OCI-M1 (cell line): Measurements from ENCODE around the gene KCNF1.

ENCODE experiments used
- DNase-seq: peaks from one replicate; lab custom pipeline; 2025; lab: John Stamatoyannopoulos, UW

KCNF1 gene

DNA sequence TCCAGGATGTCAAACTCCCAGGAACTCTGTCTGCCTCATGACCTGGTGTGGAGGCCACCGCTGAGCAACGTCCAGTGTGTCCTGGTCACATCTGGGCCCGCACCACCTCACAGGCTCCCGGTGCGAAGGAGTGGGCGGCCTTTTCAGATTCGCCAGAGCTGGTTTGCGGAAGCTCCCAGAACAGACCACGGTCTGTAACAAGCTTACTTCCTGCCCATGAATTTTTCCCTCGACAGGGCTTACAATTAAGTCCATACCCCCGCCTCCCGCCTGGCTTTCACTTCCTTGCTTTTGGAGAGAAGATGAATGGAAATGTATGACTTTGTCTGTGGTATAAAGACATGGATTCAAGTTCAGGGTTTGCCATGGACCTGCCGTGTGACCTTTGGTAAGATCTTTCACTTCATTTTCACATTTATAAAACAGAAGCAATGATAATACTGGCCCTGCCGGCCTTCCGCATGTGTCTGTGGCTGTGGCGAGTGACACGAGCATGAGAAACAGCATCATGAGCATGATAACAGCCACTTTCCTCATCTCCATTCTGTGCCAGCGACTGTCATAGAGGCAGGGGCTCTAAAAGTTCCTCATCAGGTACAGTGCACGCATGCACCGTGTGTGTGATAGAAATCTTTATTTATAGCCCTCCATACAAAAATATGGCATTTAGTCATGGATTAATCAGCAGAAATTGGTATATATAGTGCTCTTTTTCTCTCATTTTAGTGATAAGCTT lies 31.0 kb upstream of the KCNF1 start:
- DNase-seq, result no peak

DNA sequence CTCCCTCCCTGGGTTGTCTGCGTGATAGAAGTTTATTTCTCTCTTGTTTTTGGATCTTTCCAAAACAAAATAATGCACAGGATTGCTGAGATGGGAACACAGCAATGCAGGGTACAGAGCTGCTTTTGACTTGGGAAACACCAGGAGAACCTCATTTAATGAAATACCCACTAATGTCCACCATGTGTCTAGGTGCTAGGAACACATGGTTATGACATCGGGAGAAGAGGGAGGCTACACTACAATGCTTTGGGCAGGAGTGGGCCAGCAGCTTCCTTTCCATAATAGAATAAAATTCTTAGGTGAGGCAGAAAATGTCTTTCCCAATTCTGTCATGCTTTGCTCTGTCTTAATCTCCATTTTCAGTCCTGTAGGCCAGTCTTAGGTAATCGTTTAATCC lies 29.2 kb upstream of the KCNF1 start:
- DNase-seq, result no peak

DNA sequence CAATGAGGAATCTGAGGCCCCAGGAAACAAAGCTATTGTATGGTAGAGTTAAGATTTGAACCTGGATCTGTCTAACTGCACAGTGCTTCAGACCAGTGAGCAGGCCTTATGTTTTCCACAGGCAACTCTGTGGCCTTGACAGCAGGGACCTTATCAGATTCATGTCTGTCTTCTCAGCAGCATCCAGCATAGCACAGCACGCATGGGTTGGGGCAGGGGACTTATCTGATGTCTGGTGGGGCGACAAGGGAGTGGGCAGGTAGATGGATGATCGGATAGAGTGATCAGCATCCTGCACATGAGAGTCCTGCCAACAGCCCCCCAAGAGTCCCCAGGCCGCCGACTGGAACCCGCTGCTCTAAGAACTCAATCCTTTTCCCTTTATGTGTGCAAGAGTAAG lies 28.7 kb upstream of the KCNF1 start:
- DNase-seq, result no peak

DNA sequence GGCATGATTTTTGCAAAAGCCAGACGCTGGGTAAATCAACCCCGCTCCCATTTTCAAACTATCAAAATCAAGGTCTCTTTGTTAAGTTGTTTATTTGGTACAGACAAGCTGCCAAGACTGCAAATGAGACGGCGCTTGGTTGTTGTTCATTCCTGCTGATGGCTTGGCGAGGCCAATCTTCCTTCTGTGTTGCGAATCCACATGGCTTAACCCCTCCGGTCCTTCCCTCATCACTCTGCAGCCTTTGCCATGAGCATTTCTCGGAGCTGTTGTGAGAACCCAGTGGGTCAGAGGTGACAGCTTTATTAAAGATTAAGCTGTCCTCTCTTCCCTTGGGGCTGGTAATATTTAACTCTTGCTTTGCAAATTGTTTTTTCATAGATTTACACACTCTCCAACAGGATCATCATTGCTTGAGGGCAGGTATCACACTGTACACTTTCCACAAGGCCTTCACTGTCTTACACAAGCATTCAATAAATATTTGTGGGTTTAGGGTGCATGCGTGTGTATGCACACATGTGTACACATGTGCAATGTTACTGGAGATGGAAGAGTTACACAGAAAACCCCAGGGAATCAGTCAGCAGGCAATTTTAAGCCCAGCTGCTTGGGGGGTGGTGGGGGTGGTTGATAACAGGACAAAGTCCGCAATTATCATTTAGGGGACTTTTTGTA lies 27.8 kb upstream of the KCNF1 start:
- DNase-seq, result no peak

DNA sequence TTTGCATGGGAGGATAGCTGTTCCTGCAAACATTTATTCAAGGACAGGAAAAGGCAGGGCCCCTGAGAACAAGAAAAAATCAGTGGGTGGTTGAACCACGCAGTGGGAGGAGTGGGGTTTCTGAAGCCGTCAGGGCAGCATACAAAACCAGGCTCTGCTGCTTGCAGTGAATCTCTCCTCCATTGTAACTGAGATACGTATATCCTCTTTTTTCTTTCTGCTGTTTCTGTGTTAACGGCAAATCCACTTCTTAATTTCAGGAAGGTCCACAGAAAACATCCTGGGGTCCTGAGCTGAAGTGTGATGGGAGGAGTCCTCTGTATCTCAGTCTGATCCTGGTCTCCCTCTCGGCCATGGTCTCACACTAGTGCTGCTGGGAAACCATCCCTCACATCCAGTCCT lies 27.2 kb upstream of the KCNF1 start:
- no peak for DNase-seq

DNA sequence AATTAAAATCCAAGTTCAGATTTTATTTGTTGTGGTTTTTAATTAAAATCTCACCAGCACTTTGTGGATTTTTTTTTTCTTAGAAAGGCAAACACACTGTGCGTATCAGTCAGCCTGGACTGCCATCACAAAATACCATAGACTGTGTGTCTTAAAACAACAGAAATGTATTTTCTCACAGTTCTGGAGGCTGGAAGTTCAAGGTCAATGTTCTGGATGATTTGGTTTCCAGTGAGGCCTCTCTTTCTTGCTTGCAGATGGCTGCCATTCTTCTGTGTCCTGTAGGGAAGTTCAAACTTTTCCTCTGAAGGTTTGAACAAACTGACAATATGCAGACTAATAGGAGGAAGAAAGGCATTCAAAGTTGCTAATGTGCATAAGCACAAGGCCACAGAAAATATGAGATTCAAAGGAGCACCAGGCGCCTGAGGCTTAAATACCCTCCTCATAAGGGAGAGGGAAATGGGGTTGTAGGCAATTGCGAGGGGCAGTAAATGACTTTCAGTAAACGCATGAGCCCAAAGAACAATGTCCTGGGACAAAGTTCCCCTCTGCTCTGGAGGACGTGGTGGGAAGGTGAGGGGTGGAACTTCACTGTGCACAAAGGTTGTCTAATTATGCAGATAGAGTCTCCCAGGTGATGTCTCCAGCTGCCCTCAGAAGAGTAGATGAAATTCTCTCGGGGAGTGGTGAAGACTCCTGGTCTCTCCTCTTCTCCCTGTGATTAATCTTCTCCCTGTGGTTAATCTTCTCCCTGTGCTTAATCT lies 26.5 kb upstream of the KCNF1 start:
- DNase-seq, result no peak

DNA sequence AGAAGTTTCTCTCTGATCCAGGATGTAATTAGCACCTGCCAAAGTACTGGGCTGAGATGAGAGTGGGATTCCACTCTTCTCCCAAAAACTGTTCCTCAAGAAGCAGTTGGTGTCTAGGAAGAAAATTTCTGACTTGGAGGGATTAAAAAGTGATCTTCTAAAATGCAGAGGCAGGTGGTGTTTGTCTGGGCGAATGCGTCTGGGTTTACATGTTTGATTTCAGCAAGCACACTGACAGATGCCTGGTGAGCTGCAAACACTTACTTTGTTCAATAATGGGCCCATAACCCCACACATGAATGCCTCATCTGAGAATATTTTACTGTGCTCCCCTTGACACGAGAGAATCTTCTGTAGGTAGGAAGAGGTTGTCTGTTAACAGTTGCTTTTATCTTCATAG lies 24.3 kb upstream of the KCNF1 start:
- no peak for DNase-seq

DNA sequence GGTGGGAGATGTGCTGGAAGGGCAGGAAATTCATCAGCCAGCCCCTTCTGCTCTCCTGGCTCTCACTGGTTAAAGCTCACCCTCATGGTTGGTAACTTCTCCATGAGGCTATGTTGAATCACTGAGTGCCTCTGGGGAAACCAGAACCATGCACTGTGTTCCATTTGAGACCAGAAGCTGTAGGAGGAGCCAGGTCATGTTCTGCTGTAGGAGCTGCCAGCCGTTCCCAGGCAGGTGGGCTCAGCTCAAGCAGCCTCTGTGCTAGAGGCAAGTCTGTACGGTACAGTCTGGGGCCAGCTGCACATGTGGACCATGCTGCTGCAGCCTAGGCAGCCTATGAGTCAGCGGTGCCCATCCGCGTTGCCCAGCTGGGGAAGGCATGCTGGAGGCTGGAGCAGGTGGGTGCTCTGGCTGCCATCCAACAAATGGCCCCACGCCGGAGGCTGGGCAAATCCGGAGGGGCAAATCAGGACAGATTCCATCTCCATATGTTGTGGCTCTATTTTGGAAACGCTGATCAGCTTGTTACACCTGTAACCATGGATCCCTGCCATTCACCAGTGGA lies 22.0 kb upstream of the KCNF1 start:
- no peak for DNase-seq

DNA sequence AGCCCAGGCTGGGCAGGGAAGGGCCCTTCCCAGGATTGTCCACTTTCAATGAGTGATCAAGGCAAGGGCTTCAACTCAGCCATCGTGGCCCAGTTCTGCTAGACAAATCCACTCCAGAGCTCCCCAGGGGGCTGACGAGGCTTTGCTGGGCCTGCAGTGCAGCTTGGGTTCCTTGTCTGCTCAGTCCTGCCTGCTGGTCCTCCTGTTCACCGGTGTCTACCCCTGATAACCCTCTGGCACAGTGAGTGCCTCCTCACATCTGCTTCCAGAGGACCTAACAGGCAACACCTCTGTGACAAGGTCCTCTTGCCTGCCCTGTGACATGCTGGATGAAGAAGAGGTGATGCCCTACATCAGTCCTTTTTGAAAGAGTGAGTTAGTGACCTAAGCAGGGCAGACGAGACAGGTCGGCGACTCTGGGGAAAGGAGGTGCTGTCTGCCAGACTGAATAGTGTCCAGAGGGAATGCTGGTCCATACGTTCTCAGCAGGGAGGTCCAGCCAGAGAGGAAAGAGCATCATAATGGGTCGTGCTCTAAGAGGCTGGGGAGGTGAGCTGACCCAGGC lies 20.9 kb upstream of the KCNF1 start:
- DNase-seq, result no peak

DNA sequence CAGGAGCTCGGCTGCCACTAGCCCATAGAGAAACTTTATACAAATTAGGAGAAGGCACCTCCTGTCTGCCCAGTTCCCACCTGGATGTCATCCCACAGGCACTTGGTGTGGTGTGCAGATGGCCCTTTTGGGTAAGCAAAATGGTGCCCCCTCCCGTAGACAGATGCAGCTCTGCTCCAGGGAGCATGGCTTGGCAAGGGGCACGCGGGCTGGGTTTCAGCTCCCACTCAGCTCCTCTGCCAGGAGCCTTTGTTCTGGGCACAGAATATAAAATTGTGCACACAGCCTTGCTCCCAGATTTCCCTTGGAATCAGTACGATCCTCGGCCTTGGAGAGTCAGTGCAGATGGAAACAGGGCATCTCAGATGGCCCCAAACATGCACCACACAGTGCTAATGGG lies 20.3 kb upstream of the KCNF1 start:
- no peak for DNase-seq

DNA sequence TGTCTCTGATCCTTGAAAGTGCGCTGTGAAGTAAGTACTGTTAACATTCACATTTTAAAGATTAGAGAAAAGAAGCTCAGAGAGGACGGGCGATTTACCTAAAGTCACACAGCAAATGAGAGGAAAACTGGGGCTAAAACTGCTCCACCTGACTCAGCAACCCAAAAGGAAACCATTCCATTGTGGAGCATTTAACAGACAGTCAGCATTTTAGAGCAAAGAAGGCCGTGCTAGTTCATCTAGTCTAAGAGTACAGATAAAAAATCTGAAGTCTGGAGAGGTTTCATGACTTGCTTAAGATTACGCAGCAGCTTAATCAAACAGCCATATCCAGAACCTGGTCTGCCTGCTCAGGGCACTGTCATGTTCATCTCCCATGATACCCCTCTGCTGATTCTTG lies 19.9 kb upstream of the KCNF1 start:
- DNase-seq, result no peak

DNA sequence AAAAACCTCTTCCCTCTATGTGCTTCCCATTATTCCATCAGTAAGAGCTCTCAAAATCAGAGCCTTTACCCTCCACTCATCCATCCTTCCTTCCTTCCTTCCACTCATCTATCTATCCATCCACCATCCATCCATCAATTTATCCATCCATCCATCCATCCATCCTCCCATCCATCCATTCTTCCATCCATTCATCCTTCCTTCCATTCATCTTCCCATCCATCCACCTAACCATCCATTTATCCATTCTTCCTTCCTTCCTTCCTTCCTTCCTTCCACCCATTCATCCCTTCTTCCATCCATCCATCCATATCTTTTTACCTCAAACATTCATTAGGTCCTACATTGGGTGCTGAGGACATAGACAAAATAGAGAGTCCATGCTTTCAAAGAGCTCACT lies 19.4 kb upstream of the KCNF1 start:
- DNase-seq, result no peak

DNA sequence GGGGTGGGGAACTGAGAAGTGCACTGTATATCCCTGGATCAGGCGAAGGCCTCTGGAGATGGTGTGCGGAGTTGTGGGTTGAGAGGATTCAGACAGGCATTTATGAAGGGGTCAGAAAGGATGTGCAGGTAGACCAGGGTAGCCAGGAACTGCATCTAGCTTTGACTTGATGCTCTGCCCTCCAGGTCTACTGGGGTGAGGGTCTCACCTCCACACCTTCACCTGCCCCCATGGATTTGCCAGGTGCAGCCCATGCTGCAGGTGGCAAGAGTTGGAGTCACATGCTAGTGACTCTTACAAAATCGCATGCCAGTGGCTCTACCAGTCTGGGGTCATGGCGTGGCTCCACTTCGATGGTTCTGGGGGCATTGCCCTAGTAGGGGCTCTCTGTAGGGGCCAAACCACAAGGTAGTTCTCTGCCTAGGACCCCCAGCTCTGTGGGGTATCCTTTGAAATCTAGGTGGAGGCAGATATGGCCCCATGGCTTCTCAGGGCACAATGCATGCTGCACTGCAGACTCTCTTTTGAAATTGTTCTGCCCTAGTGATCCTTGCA lies 18.9 kb upstream of the KCNF1 start:
- no peak for DNase-seq

DNA sequence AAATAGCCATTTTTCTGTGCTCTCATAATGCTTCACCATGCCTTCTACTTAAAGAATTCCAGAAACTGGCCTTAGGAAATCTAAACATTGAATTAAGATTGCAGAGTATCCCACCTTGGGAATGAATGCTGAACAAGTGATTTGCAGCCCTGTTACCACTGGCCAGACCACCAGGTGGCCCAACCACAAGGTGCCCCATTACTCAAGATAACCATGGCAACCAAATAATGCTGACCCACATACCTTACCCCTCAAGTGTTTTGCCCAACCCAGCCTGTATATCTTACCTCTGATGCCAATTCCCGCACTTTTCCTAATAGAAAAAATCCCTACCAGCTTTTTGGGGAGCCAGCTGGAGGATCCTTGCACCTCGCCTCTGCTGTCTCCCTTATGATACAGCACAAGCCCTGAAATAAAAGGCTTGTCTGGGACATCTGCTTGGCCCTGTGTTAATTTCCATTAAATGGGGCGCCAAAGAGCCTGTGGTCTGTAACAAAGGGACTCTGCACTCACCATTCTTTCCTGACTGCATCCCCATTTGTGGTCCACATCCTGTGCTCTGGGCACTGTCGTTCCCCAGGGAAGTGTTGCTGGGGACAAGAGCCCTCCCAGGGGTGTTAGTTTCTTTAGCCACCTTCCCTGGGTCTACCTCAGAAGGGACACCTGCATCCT lies 17.3 kb upstream of the KCNF1 start:
- no peak for DNase-seq

DNA sequence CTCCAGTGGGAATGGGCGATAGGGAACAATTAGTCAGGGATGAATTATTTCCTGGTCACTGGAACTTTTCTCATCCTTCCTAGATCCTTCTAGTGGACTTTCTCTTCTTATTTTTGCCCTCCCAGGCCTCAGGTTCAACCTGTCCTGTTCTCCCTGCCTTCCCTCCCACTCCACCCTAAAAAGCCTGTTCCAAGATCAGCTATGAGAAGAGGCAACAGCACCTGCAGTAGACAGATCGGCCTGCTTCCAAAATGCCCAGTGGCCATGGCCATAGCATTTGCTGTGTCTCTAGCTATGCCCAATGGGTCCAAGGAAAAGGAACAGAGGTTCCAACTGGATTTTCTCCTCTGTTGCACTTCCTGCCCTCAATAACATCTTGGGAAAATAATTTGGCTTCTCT lies 16.5 kb upstream of the KCNF1 start:
- DNase-seq, result no peak

DNA sequence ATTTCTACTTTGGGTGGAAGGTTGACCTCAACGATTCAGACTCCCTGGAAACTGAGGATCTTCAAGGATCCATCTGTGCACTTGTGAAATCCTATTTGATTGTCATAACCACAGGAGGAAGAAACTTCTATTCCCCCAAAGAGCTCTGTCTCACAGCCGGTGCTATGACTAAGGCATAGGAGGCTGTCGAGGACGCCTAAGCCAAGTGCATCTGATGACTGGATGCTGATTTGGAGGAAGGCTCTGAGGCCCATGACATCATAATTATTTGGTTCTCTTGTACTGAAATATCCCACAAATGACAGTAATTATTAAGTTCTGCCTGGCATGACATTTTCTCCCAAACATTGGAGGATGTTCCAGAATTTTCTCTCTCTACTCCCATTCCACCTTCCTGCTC lies 13.8 kb upstream of the KCNF1 start:
- no peak for DNase-seq

DNA sequence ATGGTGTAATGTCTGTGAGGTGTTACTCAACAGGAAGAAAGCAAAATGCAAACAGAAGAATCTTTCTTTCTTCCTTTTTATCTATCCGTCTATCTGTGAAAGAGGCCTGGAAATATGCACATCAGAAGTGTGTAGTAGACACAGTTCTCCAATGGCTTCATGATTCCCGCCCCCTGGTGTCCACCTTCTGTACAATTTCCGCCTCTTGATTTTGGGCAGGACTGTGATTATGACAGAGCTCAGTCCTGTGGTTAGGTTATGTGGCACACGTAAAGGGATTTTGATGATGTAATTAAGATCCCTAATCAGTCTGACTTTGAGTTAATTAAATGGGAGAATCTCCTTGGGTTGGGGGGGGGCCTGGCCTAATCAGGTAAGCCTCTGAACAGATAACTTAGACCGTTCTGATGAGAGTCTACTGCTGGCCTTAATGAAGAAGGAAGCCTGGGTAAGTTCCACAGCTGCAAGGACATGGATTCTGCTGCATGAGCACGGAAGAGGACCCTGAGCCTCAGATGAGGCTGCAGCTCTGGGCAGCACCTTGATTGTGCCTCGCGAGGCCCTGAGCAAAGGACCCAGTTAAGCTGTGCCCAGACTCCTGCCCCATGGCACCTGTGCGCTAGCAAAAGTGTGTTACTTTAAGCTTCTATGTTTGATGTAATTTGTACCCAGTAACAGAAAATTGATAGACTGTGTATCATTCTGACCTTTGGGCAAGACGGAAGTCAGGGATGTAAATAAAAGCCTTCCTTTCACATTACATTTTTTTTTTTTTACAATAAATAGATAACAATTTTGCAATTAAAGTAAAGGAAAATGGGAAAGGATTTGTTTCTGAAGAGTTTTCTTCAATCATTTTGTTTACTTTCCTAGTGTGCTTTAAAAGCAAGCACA lies 11.3 kb upstream of the KCNF1 start:
- DNase-seq, result peak; percentile 77

DNA sequence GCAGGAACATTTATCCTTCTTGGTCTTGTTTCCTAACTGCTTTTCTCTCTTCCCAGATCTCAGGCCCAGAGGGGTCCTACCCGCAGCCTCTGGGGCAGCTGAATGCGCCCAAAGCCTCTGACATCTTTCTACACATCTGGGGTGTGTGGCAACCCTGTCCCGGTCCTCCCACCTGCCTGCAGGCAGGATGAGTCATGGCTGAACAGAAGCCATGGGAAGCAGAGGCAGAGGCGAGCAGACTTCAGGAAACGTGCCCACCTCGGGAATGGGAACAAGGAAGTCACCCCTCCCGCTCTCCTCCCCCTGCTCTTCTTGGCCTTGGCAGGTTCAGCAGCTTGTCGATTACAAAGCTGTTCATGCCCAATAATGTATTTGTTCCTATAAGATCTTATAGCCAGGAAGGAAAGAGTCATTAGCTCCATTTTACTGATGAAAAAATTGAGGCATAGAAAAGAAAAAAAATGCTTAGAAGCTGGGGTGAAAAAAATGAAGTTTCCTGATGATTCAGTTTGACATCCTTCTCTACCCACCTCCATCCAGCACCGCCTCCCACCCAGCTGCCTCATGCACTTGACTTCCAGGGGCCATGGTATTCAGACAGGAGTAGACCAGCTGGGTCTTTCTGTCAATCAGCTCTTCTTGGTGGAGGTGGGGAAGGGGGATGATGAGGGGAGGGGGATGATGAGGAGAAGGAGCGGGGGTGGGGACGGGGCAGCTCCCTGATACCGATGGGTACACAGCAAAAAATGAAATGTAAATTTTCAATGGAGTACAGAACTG lies 10.4 kb upstream of the KCNF1 start:
- DNase-seq, result no peak

DNA sequence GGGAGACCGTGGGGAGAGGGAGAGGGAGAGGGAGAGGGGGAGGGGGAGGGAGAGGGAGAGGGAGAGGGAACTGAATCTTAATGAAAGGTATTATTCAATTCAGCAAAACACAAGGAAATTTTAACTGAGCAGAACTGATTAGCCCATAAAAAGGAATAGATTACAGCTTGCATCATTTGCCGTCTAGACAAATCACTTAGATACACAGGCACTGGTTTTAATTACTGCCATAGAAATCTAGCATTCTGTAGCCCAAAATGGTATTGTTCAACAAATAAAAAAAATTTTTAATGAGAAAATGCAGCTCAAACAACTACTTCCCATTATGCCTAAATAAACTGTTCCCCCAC lies 7.9 kb upstream of the KCNF1 start:
- DNase-seq, result no peak

DNA sequence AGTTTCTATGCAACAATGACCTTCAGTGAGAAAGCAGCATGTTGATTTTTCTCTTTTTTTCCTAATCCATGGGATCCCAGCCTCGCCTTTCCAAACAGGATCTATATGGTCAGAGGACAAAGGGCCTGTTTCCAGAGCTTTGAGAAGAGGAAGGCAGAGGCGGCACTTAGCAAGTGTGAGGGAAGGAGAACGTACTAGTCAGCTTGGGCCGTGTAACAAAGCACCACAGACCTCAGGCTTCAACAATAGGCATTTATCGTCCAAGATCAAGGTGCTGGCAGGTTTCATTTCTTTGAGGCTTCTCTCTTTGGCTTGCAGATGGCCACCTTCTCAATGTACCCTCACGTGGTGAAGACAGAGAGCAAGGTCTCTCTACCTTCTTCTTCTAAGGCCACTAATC lies 7.3 kb upstream of the KCNF1 start:
- no peak for DNase-seq
